ENCODE measurements around the gene MSRB2. TPM values are rescaled to one million over a fixed set of nuclear protein-coding genes. Genes with fewer than 3 reads are reported as not detected.
"Not testable (repeated sequence)": the region's sequence is repeated elsewhere in the genome, so short reads cannot be mapped to it uniquely, and the experiment has no call there.

Gene MSRB2
- total RNA-seq, 1 donor from 2014 or later, result 31.3 TPM

GRCh38 chr10:23065181-23065948 lies 30.0 kb upstream of the MSRB2 start:
- DNase-seq, result no peak

GRCh38 chr10:23067337-23067736 lies 28.0 kb upstream of the MSRB2 start:
- H3K27ac Mint-ChIP-seq (ENCODE audit: unreplicated experiment), result no peak overlapping the region

More at GRCh38 chr10:23065181-23065948, 30.0 kb upstream of the MSRB2 start:
- no peak for TF ChIP-seq CTCF (IDR thresholded peaks at IDR 0.05; ENCODE audit: partially characterized antibody, unreplicated experiment)
- Mint-ChIP-seq H3K4me3 (ENCODE audit: unreplicated experiment) (no peak overlapping the region), H3K27me3 (ENCODE audit: unreplicated experiment) (no peaks in the 10 kb centered on the region), H3K4me1 (ENCODE audit: low read depth, unreplicated experiment) (peaks cover 7% of the 10 kb centered on the region), H3K9me3 (ENCODE audit: unreplicated experiment) (no peaks in the 10 kb centered on the region), H3K36me3 (ENCODE audit: unreplicated experiment) (no peaks in the 10 kb centered on the region), H3K27ac (ENCODE audit: unreplicated experiment) (no peak overlapping the region)

DNA sequence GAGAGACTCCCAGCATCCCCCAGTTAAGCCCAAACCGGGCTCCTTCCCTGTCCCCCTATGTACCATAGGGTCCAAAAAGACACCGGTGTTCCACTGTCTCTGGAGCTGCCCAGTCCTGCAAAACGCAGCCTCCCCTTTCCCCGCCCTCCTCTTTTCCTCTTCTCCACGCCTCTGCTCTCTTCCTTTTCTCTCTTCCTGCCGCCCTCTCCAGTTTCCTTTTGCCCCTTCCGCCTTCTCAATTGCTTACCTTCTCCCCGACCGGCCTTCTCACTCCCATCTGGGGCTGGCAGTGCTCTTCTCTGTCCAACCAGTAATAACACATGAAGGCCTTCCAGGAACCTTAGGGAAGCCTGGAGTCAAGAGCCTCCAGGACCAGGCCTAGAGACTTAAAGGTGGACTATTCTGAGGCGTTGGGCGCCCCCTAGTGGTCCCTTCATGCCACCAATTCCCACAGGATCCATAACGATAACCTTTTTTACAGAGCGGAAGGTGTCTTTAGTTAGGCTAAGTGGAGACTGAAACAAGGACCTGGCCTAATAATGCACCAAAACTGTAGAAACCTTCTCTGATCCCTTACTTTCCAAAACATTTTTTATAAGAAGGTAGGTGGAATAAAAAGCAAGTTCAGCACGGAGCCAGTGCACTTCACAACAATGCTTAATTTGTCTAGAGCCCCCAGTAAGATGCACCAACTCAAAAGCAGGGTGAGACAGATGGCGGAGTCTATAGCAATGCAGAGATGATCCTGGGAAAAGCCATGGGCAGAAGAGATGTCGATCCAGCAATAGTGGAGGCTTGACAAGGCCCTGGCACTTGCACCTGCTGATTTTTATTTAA lies 27.2 kb upstream of the MSRB2 start:
- peaks cover 6% of the 10 kb centered on the region for H3K4me1 Mint-ChIP-seq (ENCODE audit: low read depth, unreplicated experiment)
- no peaks in the 10 kb centered on the region for H3K27me3 Mint-ChIP-seq (ENCODE audit: unreplicated experiment)
- peak; percentile 79 for DNase-seq
- no peak overlapping the region for H3K4me3 Mint-ChIP-seq (ENCODE audit: unreplicated experiment)
- TF ChIP-seq CTCF (IDR thresholded peaks at IDR 0.05; ENCODE audit: partially characterized antibody, unreplicated experiment), result peak; percentile 94
- H3K36me3 Mint-ChIP-seq (ENCODE audit: unreplicated experiment), result no peaks in the 10 kb centered on the region
- no peak overlapping the region for H3K27ac Mint-ChIP-seq (ENCODE audit: unreplicated experiment)
- no peaks in the 10 kb centered on the region for H3K9me3 Mint-ChIP-seq (ENCODE audit: unreplicated experiment)

More at GRCh38 chr10:23067337-23067736, 28.0 kb upstream of the MSRB2 start:
- Mint-ChIP-seq H3K27me3 (ENCODE audit: unreplicated experiment) (no peaks in the 10 kb centered on the region), H3K36me3 (ENCODE audit: unreplicated experiment) (no peaks in the 10 kb centered on the region), H3K4me1 (ENCODE audit: low read depth, unreplicated experiment) (peaks cover 7% of the 10 kb centered on the region), H3K9me3 (ENCODE audit: unreplicated experiment) (no peaks in the 10 kb centered on the region), H3K4me3 (ENCODE audit: unreplicated experiment) (no peak overlapping the region)
- no peak for TF ChIP-seq CTCF (IDR thresholded peaks at IDR 0.05; ENCODE audit: partially characterized antibody, unreplicated experiment)
- no peak for DNase-seq

DNA sequence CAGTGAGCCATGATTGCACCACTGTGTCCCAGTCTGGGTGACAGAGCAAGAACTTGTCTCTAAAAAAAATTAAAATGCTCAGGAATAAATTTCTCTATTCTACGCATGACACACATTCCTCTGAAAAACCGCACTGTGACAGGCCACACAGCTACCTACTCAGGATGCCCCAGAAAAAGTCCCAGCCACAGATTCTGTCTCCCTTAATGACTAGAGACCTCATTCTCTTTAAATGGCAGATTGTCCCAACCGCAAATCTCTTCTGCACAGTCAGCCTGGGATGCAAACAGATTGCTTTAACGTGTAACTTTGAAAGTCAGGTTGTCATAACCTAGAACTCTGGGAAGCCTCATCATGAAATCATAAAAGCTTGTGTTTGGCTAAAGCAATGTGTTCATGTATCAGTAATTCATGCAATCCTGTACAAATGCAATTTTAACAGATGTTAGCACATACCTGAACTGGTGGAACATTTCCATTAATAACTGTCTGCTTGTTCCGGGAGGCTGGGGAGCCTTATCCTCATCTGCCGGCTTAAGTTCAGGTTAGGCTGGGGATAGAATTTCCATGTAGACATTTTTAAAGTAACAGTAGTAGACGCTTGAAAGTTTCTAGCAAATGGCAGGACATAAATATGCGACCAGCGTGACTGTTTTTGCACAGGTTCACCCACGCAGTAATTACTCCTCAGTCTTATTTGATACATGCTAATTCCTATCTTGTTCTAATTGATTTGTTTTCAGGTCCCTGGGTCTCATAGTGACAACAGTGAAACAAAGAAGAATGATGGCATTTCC lies 26.2 kb upstream of the MSRB2 start:
- H3K4me1 Mint-ChIP-seq (ENCODE audit: low read depth, unreplicated experiment), result no peaks in the 10 kb centered on the region
- H3K27ac Mint-ChIP-seq (ENCODE audit: unreplicated experiment), result no peak overlapping the region

DNA sequence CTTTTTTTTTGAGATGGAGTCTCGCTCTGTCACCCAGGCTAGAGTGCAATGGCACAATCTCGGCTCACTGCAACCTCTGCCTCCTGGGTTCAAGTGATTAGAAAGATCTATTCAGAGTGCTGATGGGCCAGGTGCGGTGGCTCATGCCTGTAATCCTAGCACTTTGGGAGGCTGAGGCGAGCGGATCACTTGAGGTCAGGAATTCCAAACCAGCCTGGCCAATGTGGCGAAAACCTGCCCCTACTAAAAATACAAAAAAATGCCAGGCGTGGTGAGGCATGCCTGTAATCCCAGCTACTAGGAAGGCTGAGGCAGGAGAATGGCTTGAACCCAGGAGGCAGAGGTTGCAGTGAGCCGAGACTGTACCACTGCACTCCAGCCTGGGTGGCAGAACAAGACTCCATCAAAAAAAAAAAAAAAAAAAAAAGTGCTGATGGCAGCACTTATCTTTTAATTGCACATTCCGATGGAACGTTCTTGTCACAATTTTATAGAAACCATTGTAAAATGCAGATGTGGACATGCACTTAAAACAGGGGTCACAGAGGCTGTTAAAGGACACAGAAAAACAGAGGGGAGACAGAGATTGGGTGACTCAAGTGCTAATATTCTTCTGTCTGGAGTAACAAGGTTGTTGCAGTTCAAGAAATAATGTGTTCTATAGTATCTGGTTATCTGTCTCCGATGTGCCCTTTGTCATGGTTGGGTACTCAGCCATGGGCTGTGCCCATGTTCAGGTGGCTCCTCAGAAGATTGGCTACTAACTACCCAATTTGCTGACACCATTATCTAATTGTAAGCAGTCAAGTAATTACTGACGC lies 25.1 kb upstream of the MSRB2 start:
- DNase-seq; H3K27me3 Mint-ChIP-seq (ENCODE audit: unreplicated experiment); H3K9me3 Mint-ChIP-seq (ENCODE audit: unreplicated experiment): not testable (repeated sequence)

More for the DNA sequence above, 26.2 kb upstream of the MSRB2 start:
- DNase-seq, result no peak
- Mint-ChIP-seq H3K9me3 (ENCODE audit: unreplicated experiment) (no peaks in the 10 kb centered on the region), H3K4me3 (ENCODE audit: unreplicated experiment) (no peak overlapping the region), H3K27me3 (ENCODE audit: unreplicated experiment) (no peaks in the 10 kb centered on the region), H3K36me3 (ENCODE audit: unreplicated experiment) (no peaks in the 10 kb centered on the region)
- no peak for TF ChIP-seq CTCF (IDR thresholded peaks at IDR 0.05; ENCODE audit: partially characterized antibody, unreplicated experiment)

More for the DNA sequence above, 25.1 kb upstream of the MSRB2 start:
- not testable (repeated sequence) for H3K4me1 Mint-ChIP-seq (ENCODE audit: low read depth, unreplicated experiment); H3K27ac Mint-ChIP-seq (ENCODE audit: unreplicated experiment); H3K36me3 Mint-ChIP-seq (ENCODE audit: unreplicated experiment); H3K4me3 Mint-ChIP-seq (ENCODE audit: unreplicated experiment)

Measured in glutamatergic neuron (in vitro differentiated cells).